Measurements from ENCODE around the gene HEBP2. TPM values are rescaled to one million over a fixed set of nuclear protein-coding genes. Genes with fewer than 3 reads are reported as not detected.

Gene HEBP2
- total RNA-seq, 1 donor from 2014 or later, result 63.2 TPM

DNA sequence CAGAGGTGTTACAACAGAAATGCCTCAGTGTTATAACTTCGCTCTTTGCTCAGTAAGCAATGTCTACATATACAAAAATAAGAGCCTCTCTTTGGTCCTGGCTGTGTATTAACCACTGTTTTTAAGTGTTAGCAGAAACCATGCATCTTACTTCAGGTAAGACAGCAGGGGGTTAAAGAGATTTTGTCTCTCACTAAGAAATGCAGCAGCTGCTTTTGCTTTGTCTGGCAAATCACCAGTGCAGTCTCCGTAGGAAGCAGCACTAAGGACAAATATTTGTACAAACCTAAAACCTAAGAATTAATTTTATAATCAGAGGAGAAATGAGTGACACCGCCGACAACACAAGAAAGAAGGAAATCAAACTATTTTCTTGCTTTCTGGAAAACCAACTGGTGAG lies 25.6 kb upstream of the HEBP2 start:
- TF ChIP-seq, protein P1, sequence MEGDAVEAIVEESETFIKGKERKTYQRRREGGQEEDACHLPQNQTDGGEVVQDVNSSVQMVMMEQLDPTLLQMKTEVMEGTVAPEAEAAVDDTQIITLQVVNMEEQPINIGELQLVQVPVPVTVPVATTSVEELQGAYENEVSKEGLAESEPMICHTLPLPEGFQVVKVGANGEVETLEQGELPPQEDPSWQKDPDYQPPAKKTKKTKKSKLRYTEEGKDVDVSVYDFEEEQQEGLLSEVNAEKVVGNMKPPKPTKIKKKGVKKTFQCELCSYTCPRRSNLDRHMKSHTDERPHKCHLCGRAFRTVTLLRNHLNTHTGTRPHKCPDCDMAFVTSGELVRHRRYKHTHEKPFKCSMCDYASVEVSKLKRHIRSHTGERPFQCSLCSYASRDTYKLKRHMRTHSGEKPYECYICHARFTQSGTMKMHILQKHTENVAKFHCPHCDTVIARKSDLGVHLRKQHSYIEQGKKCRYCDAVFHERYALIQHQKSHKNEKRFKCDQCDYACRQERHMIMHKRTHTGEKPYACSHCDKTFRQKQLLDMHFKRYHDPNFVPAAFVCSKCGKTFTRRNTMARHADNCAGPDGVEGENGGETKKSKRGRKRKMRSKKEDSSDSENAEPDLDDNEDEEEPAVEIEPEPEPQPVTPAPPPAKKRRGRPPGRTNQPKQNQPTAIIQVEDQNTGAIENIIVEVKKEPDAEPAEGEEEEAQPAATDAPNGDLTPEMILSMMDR (IDR thresholded peaks at IDR 0.05), result no peak
- Histone ChIP-seq H3K4me1 (no peaks in the 10 kb centered on the region), H3K27me3 (no peaks in the 10 kb centered on the region), H3K27ac (no peak overlapping the region), H3K9me3 (no peaks in the 10 kb centered on the region), H3K4me3 (no peak overlapping the region), H3K36me3 (no peaks in the 10 kb centered on the region)
- intact Hi-C loops (cut with DNase I), result no loop called here
- no peak for DNase-seq (ENCODE audit: low spot score in 2 of 2)

DNA sequence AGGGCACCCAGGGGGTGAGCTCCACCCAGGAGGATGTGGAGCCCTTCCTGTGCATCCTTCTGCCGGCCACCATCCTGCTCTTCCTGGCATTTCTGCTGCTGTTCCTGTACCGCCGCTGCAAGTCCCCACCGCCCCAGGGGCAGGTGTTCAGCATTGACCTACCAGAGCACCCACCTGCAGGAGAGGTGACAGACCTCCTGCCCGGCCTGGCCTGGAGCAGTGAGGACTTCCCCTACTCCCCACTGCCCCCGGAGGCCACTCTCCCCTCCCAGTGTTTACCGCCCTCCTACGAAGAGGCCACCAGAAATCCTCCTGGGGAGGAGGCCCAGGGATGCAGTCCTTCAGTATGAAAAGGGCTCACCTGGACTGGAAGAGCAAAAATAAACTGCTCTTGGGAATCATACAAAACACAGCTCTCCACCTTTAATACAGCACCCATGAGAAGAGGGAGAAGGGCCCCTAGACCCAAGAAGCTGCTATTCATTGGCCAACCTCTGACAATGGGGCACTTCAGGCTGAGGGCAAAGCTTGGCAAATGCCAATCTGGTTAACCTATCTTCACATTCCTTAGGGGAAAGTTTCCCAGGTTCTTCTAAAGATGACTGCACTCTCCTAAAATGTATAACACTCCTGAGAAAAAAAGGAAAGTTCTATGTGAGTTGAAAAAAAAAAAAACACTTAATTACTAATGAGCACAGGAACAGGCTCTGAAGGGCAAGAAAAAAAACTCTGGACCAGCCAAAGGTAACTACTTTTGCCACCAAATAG lies 21.3 kb upstream of the HEBP2 start:
- H3K36me3 ChIP-seq, result no peaks in the 10 kb centered on the region
- TF ChIP-seq, protein P1 (IDR thresholded peaks at IDR 0.05), result no peak
- H3K27ac ChIP-seq, result no peak overlapping the region
- no peaks in the 10 kb centered on the region for H3K9me3 ChIP-seq
- no peaks in the 10 kb centered on the region for H3K4me1 ChIP-seq
- H3K27me3 ChIP-seq, result no peaks in the 10 kb centered on the region
- no peak for DNase-seq (ENCODE audit: low spot score in 2 of 2)
- intact Hi-C loops (cut with DNase I), result no loop called here
- H3K4me3 ChIP-seq, result no peak overlapping the region

DNA sequence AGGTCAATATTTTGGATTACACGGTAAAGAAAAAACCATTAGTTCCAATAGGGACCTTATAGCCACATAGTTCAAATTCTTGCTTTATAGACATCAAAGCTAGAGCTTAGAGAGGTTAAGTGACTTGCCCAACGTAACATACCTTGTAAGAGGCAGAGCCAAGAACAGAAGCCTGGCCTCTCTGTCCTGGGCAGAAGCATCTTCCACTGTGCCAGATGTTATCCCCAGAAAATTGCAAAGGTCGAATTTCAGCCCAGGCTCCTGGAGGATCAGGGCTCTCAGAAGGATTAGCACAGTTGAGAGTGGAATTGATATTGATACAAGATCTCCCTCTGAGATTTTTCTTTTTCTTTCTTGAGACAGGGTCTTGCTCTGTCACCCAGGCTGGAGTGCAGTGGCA lies 20.2 kb upstream of the HEBP2 start:
- intact Hi-C loops (cut with DNase I), result no loop called here
- H3K27me3 ChIP-seq, result no peaks in the 10 kb centered on the region
- H3K27ac ChIP-seq, result no peak overlapping the region
- no peak overlapping the region for H3K4me3 ChIP-seq
- no peaks in the 10 kb centered on the region for H3K9me3 ChIP-seq
- H3K36me3 ChIP-seq, result no peaks in the 10 kb centered on the region
- TF ChIP-seq, protein P1 (IDR thresholded peaks at IDR 0.05), result no peak
- no peaks in the 10 kb centered on the region for H3K4me1 ChIP-seq
- DNase-seq (ENCODE audit: low spot score in 2 of 2), result no peak

DNA sequence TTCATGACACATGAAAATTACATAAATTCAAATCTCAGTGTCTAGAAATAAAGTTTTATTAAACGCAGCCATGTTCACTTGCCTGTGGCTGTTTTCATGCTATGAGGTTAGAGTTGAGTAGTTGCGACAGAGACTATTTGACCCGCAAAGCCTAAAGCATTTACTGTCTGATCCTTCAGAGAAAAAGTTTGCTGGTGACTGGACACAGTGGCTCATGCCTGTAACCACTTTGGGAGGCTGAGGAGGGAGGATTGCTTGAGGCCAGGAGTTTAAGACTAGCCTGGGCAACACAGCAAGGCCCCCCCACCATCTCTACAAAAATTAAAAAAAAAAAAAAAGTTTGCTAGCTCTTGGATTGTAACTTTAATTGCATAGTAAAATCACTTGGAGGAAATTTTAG lies 17.1 kb upstream of the HEBP2 start:
- Histone ChIP-seq H3K4me3 (no peak overlapping the region), H3K4me1 (no peaks in the 10 kb centered on the region), H3K27ac (no peak overlapping the region), H3K9me3 (no peaks in the 10 kb centered on the region), H3K27me3 (no peaks in the 10 kb centered on the region), H3K36me3 (no peaks in the 10 kb centered on the region)
- DNase-seq (ENCODE audit: low spot score in 2 of 2), result no peak
- TF ChIP-seq, protein P1 (IDR thresholded peaks at IDR 0.05), result no peak
- intact Hi-C loops (cut with DNase I), result no loop called here

DNA sequence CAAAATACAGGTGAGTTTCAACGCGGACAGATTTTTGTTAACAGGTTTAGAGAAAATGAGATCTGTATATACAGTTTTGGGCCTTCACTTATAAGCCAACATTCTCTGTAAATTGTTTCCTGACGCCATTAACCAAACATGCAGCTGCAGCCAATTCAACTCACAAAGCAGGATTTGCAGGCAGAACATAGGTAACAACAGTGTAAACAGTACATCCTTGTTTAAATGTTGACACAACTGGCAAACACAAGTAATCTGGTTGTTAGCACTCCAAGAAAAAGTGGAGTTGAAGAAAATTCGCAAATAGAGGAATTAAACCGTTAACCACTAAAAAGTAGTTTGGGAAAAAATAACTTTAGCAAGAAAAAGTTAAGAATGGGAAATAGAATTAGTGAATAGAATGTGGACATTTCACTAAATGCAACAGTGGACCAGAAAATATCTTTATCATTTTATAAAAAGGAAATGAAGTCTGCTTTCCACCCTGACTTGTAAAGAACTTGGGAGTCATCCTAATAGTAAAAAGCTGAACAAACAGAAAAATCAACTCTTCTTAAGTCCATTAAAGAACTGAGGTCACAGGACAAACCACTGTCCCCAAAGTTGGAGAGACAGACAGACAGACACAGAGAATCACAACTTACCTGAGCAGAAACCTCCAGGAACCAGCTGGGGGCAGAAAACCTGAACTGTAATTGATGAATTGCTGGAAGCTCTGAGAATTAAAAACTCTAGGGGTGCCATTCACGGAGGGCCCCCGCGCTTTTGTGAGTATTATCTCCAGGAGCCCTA lies 16.2 kb upstream of the HEBP2 start:
- intact Hi-C loops (cut with DNase I), result no loop called here
- H3K9me3 ChIP-seq, result no peaks in the 10 kb centered on the region
- no peak for DNase-seq (ENCODE audit: low spot score in 2 of 2)
- TF ChIP-seq, protein P1 (IDR thresholded peaks at IDR 0.05), result no peak
- no peaks in the 10 kb centered on the region for H3K36me3 ChIP-seq
- no peaks in the 10 kb centered on the region for H3K27me3 ChIP-seq
- H3K4me1 ChIP-seq, result no peaks in the 10 kb centered on the region
- H3K27ac ChIP-seq, result no peak overlapping the region
- H3K4me3 ChIP-seq, result no peak overlapping the region
